SU-DHL-6 (cell line): ENCODE data around the gene FES.
A peak's percentile ranks its signal among the peaks of the same experiment; 100 is the strongest.

Experiments used
- H2AFZ ChIP-seq: fragments of 200-600 bp; sonication (generic); 2 replicates; pipeline ENCODE4 v1.6.1; 2014; ENCODE audit warnings: low read depth, mild to moderate bottlenecking, moderate library complexity, mixed read lengths, antibody characterized with exemption, low read length; ENCODE audit not compliant: severe bottlenecking
- H3F3A ChIP-seq: fragments of 200-600 bp; shearing (Covaris generic); 2 replicates; pipeline ENCODE4 v1.6.0; 2016; ENCODE audit warnings: antibody characterized with exemption, mild to moderate bottlenecking; ENCODE audit not compliant: insufficient read depth
- H3K27ac ChIP-seq: fragments of 200-600 bp; sonication (generic); 2 replicates; pipeline ENCODE4 v1.5.1; 2016; ENCODE audit warnings: low read depth, mild to moderate bottlenecking, low read length, moderate library complexity, mixed read lengths
- H3K27me3 ChIP-seq: fragments of 200-600 bp; sonication (generic), shearing (Covaris generic); 2 replicates; pipeline ENCODE4 v1.6.0; 2014; ENCODE audit warnings: mild to moderate bottlenecking, low read length
- H3K36me3 ChIP-seq: fragments of 200-600 bp; sonication (generic); 2 replicates; pipeline ENCODE4 v1.6.1; 2014; ENCODE audit warnings: mild to moderate bottlenecking, low read length, mixed read lengths
- H3K4me2 ChIP-seq: fragments of 300-600, 200-600 bp; shearing (Covaris generic), sonication (generic); 2 replicates; pipeline ENCODE4 v1.6.0; 2014; ENCODE audit warnings: low read length, low read depth, mild to moderate bottlenecking; ENCODE audit not compliant: poor library complexity, severe bottlenecking
- H3K4me3 ChIP-seq: fragments of 200-600 bp; sonication (generic); 2 replicates; pipeline ENCODE4 v1.5.1; 2014; ENCODE audit warnings: antibody characterized with exemption, low read length, mild to moderate bottlenecking, mixed read lengths; ENCODE audit not compliant: insufficient read depth, poor library complexity, severe bottlenecking
- H3K79me2 ChIP-seq: fragments of 200-600 bp; sonication (generic); 2 replicates; pipeline ENCODE4 v1.6.1; 2014; ENCODE audit warnings: mild to moderate bottlenecking, low read length, moderate library complexity; ENCODE audit not compliant: insufficient read depth
- H3K9ac ChIP-seq: fragments of 200-600 bp; sonication (generic); 2 replicates; pipeline ENCODE4 v1.7.0; 2014; ENCODE audit warnings: mild to moderate bottlenecking, low read length
- H3K9me2 ChIP-seq: fragments of 200-600 bp; sonication (generic); replicated peaks from 2 replicates; pipeline ENCODE4 v1.6.1; 2014; ENCODE audit warnings: low read length; ENCODE audit not compliant: insufficient read depth
- H3K9me3 ChIP-seq: fragments of 200-600 bp; sonication (generic); 2 replicates; pipeline ENCODE4 v1.6.1; 2014; ENCODE audit warnings: low read length, mixed read lengths; ENCODE audit not compliant: insufficient read depth
- H4K20me1 ChIP-seq: fragments of 200-600 bp; sonication (generic); 2 replicates; pipeline ENCODE4 v1.6.1; 2014; ENCODE audit warnings: low read depth, mild to moderate bottlenecking, antibody characterized with exemption, low read length, moderate library complexity, mixed read lengths
- CTCF ChIP-seq: fragments of 200-600 bp; sonication (generic); IDR thresholded peaks from one replicate; pipeline ENCODE4 v1.5.1; 2017; ENCODE audit warnings: antibody characterized with exemption, mild to moderate bottlenecking, low read length, moderate library complexity; ENCODE audit not compliant: insufficient read depth, poor library complexity, severe bottlenecking
- EZH2phosphoT487 ChIP-seq: fragments of 200-600 bp; sonication (generic), shearing (Covaris generic); conservative IDR thresholded peaks from 2 replicates; pipeline ENCODE4 v1.6.1; 2018; ENCODE audit warnings: mild to moderate bottlenecking, antibody characterized with exemption, low read length, moderate library complexity, mixed read lengths

FES gene

GRCh38 chr15:90871139-90871715, 13.1 kb upstream of the FES start:
- Histone ChIP-seq H3K4me2 (peak overlapping the region; percentile 55), H3K9me2 (no peaks in the 10 kb centered on the region), H3K27me3 (no peaks in the 10 kb centered on the region), H3K9ac (peak overlapping the region; percentile 43), H3K4me3 (peak overlapping the region; percentile 47), H4K20me1 (no peaks in the 10 kb centered on the region), H3F3A (no peaks in the 10 kb centered on the region), H3K9me3 (no peaks in the 10 kb centered on the region), H2AFZ (peak overlapping the region; percentile 39), H3K36me3 (no peaks in the 10 kb centered on the region), H3K27ac (no peak overlapping the region), H3K79me2 (no peaks in the 10 kb centered on the region)
- no peak for TF ChIP-seq CTCF
- TF ChIP-seq EZH2phosphoT487: no peak

- Histone ChIP-seq H2AFZ (no peak overlapping the region), H3K4me2 (peak overlapping the region; percentile 55), H3K9me2 (no peaks in the 10 kb centered on the region), H3K4me3 (peak overlapping the region; percentile 47), H3K36me3 (no peaks in the 10 kb centered on the region), H3K9ac (peak overlapping the region; percentile 43), H3K27me3 (no peaks in the 10 kb centered on the region), H3K9me3 (no peaks in the 10 kb centered on the region), H3F3A (no peaks in the 10 kb centered on the region), H4K20me1 (no peaks in the 10 kb centered on the region), H3K79me2 (no peaks in the 10 kb centered on the region), H3K27ac (no peak overlapping the region)
- 0 out of 2 replicates have a peak, but pooled peaks have one; percentile 30 for TF ChIP-seq EZH2phosphoT487
- no peak for TF ChIP-seq CTCF
These were observed 12.4 kb upstream of the FES start for GRCh38 chr15:90871716-90872485.

GRCh38 chr15:90872486-90873184, 11.7 kb upstream of the FES start:
- H3K4me2 ChIP-seq: peak overlapping the region; percentile 55
- H4K20me1 ChIP-seq: no peaks in the 10 kb centered on the region
- no peak overlapping the region for H3K9ac ChIP-seq
- no peak overlapping the region for H3K4me3 ChIP-seq
- no peaks in the 10 kb centered on the region for H3K9me3 ChIP-seq
- H3K9me2 ChIP-seq: no peaks in the 10 kb centered on the region
- H3K27me3 ChIP-seq: no peaks in the 10 kb centered on the region
- H3K36me3 ChIP-seq: no peaks in the 10 kb centered on the region
- no peak overlapping the region for H2AFZ ChIP-seq
- no peaks in the 10 kb centered on the region for H3F3A ChIP-seq
- H3K27ac ChIP-seq: no peak overlapping the region
- no peaks in the 10 kb centered on the region for H3K79me2 ChIP-seq
- TF ChIP-seq EZH2phosphoT487: no peak
- no peak for TF ChIP-seq CTCF
